OCI-LY3 (cell line): Measurements from ENCODE around the gene ZDHHC19.

ENCODE experiments used
- CTCF ChIP-seq: fragments of 200-600, 300-600 bp; sonication (generic); IDR thresholded peaks from 2 replicates; pipeline ENCODE4 v1.5.1; 2014; ENCODE audit warnings: antibody characterized with exemption, low read length, low read depth
- EZH2phosphoT487 ChIP-seq: fragments of 200-600 bp; shearing (Covaris generic); IDR thresholded peaks from 2 replicates; pipeline ENCODE4 v1.6.1; 2018; ENCODE audit warnings: antibody characterized with exemption, mixed run types, low read depth

- TF ChIP-seq CTCF (no peak), EZH2phosphoT487 (no peak)
These were observed 8.7 kb upstream of the ZDHHC19 start for GRCh38 chr3:196219970-196220311.
